ENCODE measurements around the gene TYW1.
"Not testable (repeated sequence)": the region's sequence is repeated elsewhere in the genome, so short reads cannot be mapped to it uniquely, and the experiment has no call there.

TYW1 gene

GRCh38 chr7:67128257-67128656 lies 131.6 kb downstream of the TYW1 start:
- not testable (repeated sequence) for DNase-seq (ENCODE audit: low read depth in 1 of 2, low spot score in 1 of 2)

- not testable (repeated sequence) for DNase-seq (ENCODE audit: low read depth in 1 of 2, low spot score in 1 of 2)
Measured at GRCh38 chr7:67130766-67131165, 134.1 kb downstream of the TYW1 start.

- not testable (repeated sequence) for DNase-seq (ENCODE audit: low read depth in 1 of 2, low spot score in 1 of 2)
Measured at GRCh38 chr7:67134912-67135311, 138.3 kb downstream of the TYW1 start.

GRCh38 chr7:67135617-67136486 lies 139.2 kb downstream of the TYW1 start:
- not testable (repeated sequence) for DNase-seq (ENCODE audit: low read depth in 1 of 2, low spot score in 1 of 2)

DNA sequence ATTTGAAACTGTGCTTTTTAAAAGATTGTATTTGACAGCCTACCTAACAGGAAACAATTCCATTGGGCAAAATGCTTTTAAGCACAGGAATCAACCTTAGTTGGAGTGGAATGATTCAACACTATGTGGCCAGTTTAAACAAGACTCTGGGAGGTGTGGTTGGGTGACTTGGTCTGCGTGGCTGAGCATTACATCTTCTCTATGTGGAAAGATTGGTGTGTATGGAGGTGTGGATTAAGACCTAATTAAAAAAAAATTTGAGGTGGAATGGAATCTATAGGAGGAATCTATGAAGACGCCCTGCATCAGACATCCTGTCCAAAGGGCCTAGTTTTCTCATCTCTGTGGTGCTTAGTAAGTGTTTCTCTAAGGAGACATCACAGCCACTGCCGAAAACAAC lies 140.9 kb downstream of the TYW1 start:
- DNase-seq (ENCODE audit: low read depth in 1 of 2, low spot score in 1 of 2) = not testable (repeated sequence)

GRCh38 chr7:67139876-67140275 lies 143.2 kb downstream of the TYW1 start:
- DNase-seq (ENCODE audit: low read depth in 1 of 2, low spot score in 1 of 2) = not testable (repeated sequence)

- DNase-seq (ENCODE audit: low read depth in 1 of 2, low spot score in 1 of 2) = not testable (repeated sequence)
Measured at GRCh38 chr7:67141001-67141400, 144.4 kb downstream of the TYW1 start.

DNA sequence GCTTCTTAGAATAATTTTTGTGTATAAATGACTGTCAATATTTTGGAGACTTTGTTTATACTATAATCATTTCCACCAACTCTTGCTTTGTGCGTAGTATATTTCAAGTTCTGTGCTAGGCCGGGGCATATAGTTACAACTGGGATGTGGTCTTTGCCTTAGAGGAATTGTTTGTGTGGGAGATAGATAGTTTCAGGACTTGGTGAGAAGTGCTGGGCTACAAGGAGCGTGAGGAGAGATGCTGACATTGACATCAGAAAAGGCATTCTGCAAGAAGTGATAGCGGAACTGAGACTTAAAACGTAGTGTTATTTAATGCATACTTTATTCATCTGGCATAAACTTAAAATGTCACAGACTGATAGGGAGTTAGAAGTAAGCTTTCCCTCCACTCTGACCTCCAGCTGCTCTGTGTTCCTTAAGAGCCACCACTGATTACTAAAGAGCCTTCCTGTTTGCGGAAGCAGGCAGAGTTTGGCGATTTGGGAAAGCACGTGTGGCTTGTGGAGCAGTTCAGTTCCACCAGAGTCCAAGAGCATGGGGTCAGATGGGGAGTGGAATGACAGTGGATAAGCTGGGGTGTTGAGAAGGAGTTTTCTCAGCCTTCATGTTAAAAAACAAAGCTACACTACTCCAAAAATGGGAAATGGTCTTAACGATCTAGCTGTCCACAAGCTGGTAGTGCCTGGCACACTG lies 146.6 kb downstream of the TYW1 start:
- DNase-seq (ENCODE audit: low read depth in 1 of 2, low spot score in 1 of 2) = not testable (repeated sequence)

- not testable (repeated sequence) for DNase-seq (ENCODE audit: low read depth in 1 of 2, low spot score in 1 of 2)
Measured at GRCh38 chr7:67145581-67146193, 149.1 kb downstream of the TYW1 start.

- DNase-seq (ENCODE audit: low read depth in 1 of 2, low spot score in 1 of 2) = not testable (repeated sequence)
Measured at GRCh38 chr7:67149131-67149530, 152.5 kb downstream of the TYW1 start.

DNA sequence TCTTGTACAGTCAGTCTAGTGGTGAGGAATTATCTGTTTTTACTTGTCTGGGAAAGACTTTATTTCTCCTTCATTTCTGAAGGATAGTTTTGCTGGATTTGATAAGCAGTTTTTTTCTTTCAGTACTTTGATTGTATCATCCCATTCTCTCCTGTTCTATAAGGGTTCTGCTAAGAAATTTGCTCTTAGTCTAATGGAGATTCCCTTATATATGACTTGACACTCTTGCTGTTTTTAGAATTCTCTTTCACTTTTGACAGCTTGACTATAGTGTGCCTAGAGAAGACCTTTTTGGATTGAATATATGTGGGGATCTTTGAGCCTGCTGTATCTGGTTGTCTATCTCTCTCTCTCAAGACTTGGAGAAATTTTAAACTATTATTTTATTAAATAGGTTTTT lies 157.7 kb downstream of the TYW1 start:
- not testable (repeated sequence) for DNase-seq (ENCODE audit: low read depth in 1 of 2, low spot score in 1 of 2)

DNA sequence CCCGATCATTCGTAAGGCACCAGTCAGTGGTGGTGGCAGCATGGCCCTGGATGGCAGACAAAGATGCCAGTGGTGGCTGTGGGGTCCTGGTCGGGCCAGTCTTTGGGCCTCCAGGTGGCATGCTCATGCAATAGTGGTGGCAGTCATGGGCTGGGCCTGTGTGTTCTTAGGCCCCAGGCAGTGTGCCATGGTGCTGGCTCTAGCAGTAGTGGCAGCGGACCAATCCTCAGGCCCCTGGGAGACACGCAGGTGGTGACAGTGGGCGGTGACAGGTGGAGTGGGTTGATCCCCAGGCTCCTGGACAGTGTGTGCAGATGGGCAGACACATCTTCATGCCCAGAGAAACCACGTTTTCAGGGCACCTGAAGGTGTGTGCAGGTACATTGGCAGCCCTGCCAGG lies 159.4 kb downstream of the TYW1 start:
- not testable (repeated sequence) for DNase-seq (ENCODE audit: low read depth in 1 of 2, low spot score in 1 of 2)

DNA sequence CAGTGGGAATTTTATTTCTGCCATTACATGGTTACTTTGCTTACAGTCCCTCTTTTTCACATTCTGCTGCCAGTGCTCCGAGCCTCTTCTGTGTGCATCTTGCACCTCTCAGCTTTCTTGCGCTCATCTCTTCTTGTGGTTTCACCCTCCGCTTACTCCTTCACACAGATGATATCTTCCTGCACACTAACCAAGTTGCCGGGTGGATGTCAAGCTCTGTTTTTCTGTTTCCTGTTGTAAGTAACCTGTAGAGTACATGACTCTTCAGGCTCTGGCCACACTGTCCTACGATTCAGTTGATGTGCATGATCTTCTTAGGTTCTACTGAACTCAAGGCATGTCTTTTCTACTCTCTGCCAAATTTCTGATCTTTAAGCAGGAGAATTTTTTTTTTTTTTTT lies 166.7 kb downstream of the TYW1 start:
- DNase-seq (ENCODE audit: low read depth in 1 of 2, low spot score in 1 of 2) = not testable (repeated sequence)

DNA sequence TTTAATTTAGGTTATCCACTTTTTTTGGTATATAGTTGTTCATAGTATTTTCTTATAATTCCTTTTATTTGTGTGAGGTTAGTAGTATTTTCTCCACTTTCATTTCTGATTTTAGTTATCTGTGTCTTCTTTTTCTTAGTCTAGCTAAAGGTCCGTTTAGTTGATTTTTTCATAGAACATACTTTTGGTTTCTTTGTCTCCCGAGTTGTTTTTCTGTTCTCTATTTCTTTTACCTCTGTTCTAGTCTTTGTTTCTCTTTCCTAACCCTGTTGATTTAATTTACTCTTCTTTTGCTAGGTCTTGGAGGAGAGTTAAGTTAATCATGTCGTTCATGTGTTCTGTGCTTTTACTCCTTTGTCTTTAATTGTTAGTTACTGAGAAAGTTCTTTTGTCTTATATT lies 174.5 kb downstream of the TYW1 start:
- DNase-seq (ENCODE audit: low read depth in 1 of 2, low spot score in 1 of 2) = not testable (repeated sequence)

DNA sequence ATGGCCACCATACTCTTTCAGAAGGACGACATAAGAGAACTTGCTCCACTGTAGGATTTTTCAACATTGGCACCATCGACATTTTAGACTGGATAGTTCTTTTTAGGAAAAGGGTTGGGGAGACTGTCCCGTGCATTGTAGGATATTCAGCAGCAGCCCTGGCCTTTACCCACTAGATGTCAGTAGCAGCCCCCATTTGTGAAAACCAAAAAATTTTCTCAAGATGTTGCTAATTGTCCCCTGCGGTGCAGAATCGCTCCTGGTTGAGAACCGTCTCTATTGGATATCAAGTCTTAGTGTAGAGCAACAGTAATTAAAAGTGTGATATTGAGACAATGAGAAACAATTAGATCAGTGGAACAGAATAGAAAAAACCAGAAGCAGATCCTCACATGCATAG lies 180.1 kb downstream of the TYW1 start:
- not testable (repeated sequence) for DNase-seq (ENCODE audit: low read depth in 1 of 2, low spot score in 1 of 2)

DNA sequence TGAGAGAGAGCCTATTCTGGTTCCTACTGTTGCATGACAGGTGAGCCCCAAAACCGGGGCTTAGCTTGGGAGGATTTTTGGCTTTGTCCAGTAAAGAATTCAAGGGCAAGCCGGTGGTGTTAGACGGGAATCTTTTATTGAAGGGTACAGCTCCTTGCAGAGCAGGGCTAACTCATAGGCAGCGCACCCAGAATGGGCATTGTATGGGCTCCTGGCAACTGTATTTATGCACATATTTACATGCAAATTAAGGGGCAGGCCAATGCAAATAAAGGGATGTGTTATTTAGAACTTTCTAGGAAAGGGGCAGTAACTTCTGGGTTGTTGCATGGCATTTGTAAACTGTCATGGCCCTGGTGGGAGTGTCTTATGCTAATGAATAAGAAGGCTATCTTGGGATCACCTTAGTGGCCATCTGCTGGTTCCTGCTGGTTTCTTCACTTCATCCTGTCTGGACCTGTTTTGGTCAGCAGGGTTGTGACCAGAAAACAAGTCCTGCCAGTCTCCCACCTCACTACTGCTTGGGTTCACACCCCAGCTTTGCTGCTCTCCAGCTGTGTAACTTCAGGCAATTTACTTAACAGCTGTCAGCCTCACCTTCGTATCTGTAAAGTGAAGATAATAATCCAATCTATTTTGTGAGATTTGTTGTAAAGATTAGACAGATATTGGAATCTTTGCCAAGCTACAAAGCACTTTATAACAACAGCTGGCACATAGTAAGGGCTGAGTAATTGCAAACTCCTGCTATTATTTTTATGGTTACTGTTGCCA lies 182.5 kb downstream of the TYW1 start:
- not testable (repeated sequence) for DNase-seq (ENCODE audit: low read depth in 1 of 2, low spot score in 1 of 2)

DNA sequence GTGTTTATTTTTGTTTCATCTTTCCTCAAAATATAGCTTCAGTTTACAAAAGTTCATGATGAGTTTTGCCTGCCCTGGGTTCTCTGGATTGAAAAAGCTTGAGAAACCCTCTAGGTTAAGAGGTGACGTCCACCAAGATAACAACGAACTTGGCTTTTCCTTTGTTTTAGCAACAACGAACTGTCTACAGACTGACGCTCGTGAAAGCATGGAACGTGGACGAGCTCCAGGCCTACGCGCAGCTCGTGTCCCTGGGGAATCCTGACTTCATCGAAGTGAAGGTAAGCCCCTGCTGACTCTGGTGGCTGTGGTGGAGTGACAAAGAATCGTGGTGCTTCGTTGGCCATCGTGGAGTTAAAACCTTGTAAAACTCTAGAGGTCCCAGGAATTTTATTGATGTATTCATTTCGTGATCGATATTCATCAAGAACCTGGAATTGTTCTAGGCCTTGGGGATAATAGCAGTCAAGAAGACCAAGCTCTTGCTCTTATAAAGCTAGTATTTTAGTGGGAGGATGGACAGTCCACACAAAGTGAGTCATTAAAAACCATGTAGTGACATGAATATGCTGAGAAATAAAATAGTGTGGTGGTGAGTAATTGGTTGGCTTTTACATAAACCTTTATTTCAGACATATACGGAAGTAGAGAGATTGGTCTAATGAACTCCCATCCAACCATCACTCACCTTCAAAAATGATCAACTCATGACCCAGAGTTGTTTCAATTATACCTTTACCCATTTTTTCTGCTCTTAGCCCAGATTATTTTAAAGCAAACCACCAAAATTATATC lies 186.5 kb downstream of the TYW1 start:
- not testable (repeated sequence) for DNase-seq (ENCODE audit: low read depth in 1 of 2, low spot score in 1 of 2)

DNA sequence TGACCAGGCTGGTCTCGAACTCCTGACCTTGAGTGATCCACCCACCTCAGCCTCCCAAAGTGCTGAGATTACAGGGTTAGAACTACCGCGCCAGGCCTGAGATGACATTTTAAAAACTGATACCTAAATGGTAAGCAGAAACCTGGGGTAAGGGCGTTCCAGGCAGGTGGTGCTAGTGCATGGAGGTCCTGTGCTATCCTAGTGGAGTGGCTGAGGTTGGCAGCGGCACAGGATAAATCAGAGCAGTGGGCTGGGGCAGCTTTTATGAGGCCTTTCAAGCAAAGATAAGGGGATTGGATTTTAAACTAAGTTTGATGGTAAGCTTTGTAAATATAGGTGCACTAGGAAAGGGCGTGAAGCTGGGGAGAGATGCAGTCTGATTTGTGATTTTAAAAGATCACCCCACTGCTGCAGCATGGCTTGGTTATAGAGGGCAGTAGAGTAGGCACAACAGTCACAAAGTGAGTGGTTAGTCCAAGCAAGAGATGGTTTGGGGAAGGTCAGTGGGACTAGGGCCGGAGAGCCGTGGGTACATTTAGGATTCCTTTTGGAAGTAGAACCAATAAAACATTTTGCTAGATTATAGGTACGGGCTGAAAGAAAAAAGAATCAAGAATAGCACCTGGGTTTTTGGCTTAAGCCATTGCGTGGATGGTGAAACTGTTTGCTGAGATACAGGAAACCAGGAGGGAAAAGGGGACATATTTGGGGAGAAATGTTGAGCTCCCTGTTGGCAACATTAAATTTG lies 188.5 kb downstream of the TYW1 start:
- not testable (repeated sequence) for DNase-seq (ENCODE audit: low read depth in 1 of 2, low spot score in 1 of 2)

- DNase-seq (ENCODE audit: low read depth in 1 of 2, low spot score in 1 of 2) = not testable (repeated sequence)
Measured at GRCh38 chr7:67185660-67186129, 189.1 kb downstream of the TYW1 start.
